ENCODE data around the gene TRHDE.

DNA sequence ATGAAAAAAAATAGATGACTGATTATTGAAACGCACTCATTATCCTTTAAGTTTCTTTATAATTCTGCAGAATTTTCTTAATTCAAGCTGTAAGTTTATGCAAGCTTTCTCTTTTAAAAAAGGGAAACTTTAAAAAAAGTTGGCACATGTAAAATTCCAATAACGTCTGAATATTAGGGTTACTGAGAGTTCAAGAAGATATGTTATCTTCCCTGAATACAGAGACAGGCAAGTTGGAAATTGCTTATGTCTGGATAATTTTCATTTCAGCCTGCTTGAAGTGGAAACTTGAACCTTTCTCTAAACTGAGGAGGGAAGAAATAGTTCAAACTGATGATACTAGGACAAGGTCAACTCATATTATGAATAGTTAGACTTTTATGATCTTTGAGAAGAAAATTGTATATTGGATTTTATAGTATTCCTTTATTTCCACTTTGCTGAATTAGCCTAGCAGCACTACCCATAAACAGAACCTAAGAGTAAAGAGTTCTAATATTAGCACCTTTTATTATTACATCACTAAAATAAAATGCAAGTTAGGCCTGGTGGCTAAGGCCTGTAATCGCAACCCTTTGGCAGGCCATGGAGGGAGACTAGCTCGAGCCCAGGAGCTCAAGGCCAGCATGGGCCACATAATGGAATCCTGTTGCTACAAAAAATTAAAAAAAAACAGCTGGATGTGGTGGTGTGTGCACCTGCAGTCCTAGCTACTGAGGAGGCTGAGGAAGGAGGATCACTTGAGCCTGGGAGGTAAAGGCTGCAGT is 288.0 kb downstream of the TRHDE start:
- TF ChIP-seq, protein P1, sequence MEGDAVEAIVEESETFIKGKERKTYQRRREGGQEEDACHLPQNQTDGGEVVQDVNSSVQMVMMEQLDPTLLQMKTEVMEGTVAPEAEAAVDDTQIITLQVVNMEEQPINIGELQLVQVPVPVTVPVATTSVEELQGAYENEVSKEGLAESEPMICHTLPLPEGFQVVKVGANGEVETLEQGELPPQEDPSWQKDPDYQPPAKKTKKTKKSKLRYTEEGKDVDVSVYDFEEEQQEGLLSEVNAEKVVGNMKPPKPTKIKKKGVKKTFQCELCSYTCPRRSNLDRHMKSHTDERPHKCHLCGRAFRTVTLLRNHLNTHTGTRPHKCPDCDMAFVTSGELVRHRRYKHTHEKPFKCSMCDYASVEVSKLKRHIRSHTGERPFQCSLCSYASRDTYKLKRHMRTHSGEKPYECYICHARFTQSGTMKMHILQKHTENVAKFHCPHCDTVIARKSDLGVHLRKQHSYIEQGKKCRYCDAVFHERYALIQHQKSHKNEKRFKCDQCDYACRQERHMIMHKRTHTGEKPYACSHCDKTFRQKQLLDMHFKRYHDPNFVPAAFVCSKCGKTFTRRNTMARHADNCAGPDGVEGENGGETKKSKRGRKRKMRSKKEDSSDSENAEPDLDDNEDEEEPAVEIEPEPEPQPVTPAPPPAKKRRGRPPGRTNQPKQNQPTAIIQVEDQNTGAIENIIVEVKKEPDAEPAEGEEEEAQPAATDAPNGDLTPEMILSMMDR (conservative IDR thresholded peaks at IDR 0.05; ENCODE audit: low read depth, low read length): 0 out of 2 replicates have a peak, but pooled peaks have one; percentile 15
- TF ChIP-seq EZH2 (IDR thresholded peaks at IDR 0.05; ENCODE audit: low read length, unreplicated experiment): no peak
- TF ChIP-seq EZH2phosphoT487 (IDR thresholded peaks at IDR 0.05; ENCODE audit: borderline replicate concordance, low read length): no peak
